WTC11 (cell line): ENCODE measurements around the gene PHF10.

ENCODE experiments used
- CREB1 ChIP-seq: sonication (generic); formaldehyde crosslinking; IDR thresholded peaks from 2 replicates; pipeline ENCODE4 v1.8.0; 2023; ENCODE audit warnings: mild to moderate bottlenecking, missing genetic modification reagents
- CTCF ChIP-seq: fragments of 200-600 bp; IDR thresholded peaks from 2 replicates; pipeline ENCODE4 v1.8.0; 2022; ENCODE audit warnings: antibody characterized with exemption
- ETV6 ChIP-seq: sonication (generic); formaldehyde crosslinking; IDR thresholded peaks from 2 replicates; pipeline ENCODE4 v1.8.1; 2022; ENCODE audit warnings: mild to moderate bottlenecking, missing genetic modification reagents
- FOXJ3 ChIP-seq: sonication (generic); formaldehyde crosslinking; IDR thresholded peaks from 2 replicates; pipeline ENCODE4 v1.9.0; 2021; ENCODE audit warnings: missing genetic modification reagents, mild to moderate bottlenecking, borderline replicate concordance
- HMGXB4 ChIP-seq: sonication (generic); formaldehyde crosslinking; IDR thresholded peaks from 2 replicates; pipeline ENCODE4 v1.8.1; 2023; ENCODE audit warnings: mild to moderate bottlenecking, moderate library complexity, missing genetic modification reagents
- JUN ChIP-seq: sonication (generic); formaldehyde crosslinking; IDR thresholded peaks from 2 replicates; pipeline ENCODE4 v1.8.0; 2023; ENCODE audit warnings: mild to moderate bottlenecking, missing genetic modification reagents
- SP1 ChIP-seq: sonication (generic); formaldehyde crosslinking; conservative IDR thresholded peaks from 2 replicates; pipeline ENCODE4 v1.8.1; 2022; ENCODE audit warnings: missing genetic modification reagents
- ZNF281 ChIP-seq: sonication (generic); formaldehyde crosslinking; IDR thresholded peaks from 2 replicates; pipeline ENCODE4 v1.8.0; 2023; ENCODE audit warnings: mild to moderate bottlenecking, missing genetic modification reagents
- TF ChIP-seq, protein P1 (sequence below): sonication (generic); formaldehyde crosslinking; IDR thresholded peaks from 2 replicates; pipeline ENCODE4 v1.8.0; 2022; ENCODE audit warnings: mild to moderate bottlenecking, missing genetic modification reagents

DNA sequence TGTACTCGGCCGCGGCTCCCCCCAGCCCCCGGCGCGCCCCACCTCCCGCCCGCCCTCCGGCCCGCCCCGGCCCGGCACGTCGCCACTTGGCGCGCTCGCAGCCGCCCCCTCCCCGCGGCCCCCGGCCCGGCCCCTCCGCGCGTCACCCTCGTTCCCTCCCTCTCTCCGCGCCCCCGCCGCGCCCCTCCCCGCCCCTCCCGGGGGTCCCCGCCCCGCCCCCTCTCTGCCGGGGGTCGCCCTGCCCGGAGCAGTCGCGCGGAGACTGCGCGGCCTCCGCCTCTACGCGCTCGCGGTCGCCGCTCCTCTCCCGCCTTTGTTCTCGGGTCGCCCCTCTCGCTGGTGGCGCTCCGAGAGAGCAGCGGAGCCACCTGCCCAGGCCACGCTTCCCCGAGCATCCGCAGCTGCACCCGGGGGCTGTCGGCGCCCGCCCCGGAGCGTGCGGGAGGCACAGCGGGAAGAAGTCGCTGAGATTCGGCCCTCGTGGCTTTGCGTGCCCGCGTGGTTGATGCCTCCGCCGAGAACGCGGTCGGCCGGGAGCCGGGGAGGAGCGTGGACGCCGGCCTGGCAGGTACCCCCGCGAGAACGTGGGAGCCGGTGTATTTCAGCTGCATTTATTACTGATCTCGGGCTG lies at the start of gene PHF10:
- TF ChIP-seq CREB1 (CRISPR knock-in tag): peak; percentile 36; the same call in 1 of the 2 replicates
- no peak for TF ChIP-seq CTCF
- peak; percentile 42; the same call in 1 of the 2 replicates for TF ChIP-seq SP1 (CRISPR knock-in tag)
- peak; percentile 79; the same call in 1 of the 2 replicates for TF ChIP-seq JUN
- TF ChIP-seq ZNF281 (CRISPR knock-in tag): peak; percentile 57; the same call in 1 of the 2 replicates
- TF ChIP-seq, protein P1, sequence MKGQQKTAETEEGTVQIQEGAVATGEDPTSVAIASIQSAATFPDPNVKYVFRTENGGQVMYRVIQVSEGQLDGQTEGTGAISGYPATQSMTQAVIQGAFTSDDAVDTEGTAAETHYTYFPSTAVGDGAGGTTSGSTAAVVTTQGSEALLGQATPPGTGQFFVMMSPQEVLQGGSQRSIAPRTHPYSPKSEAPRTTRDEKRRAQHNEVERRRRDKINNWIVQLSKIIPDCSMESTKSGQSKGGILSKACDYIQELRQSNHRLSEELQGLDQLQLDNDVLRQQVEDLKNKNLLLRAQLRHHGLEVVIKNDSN (CRISPR knock-in tag): peak; percentile 22; the same call in 1 of the 2 replicates
- peak; percentile 86; the same call in 1 of the 2 replicates for TF ChIP-seq HMGXB4 (CRISPR knock-in tag)
- TF ChIP-seq FOXJ3 (CRISPR knock-in tag): no peak
- TF ChIP-seq ETV6 (CRISPR knock-in tag): peak; percentile 78
